Measurements from ENCODE around the gene DALRD3. TPM values are rescaled to one million over a fixed set of nuclear protein-coding genes. Genes with fewer than 3 reads are reported as not detected.

Gene DALRD3
- total and polyA plus RNA-seq, 5 donors from 2014 or later, result 22.2 to 40.8 (median 30.8) TPM

GRCh38 chr3:48982016-48982415 is 36.4 kb downstream of the DALRD3 start:
- Histone ChIP-seq H3K27me3 (ENCODE audit: control insufficient read depth, insufficient read depth, low read length) (no peaks in the 10 kb centered on the region), H3K4me3 (ENCODE audit: low read depth, low read length) (no peak overlapping the region), H3K36me3 (ENCODE audit: control insufficient read depth, insufficient read depth, low read length) (peaks cover 59% of the 10 kb centered on the region), H3K9me3 (ENCODE audit: control insufficient read depth in 2 of 2, low read length in 2 of 2) (no peaks in the 10 kb centered on the region), H3K4me1 (ENCODE audit: control insufficient read depth, insufficient read depth, low read length, poor library complexity, severe bottlenecking) (no peaks in the 10 kb centered on the region), H3K27ac (ENCODE audit: insufficient read depth, low read length, poor library complexity, severe bottlenecking) (no peak overlapping the region)
- Mint-ChIP-seq H3K36me3 (peaks cover 36% of the 10 kb centered on the region), H3K9me3 (no peaks in the 10 kb centered on the region), H3K4me3 (no peak overlapping the region), H3K4me1 (peaks cover 0 to 7% (median 1%) of the 10 kb centered on the region in 4 donors), H3K27ac (no peak overlapping the region), H3K27me3 (no peaks in the 10 kb centered on the region)
- no peak for ATAC-seq (ENCODE audit: low read depth in 2 of 2)
- DNase-seq, result no peak

GRCh38 chr3:48980295-48980694 is 38.1 kb downstream of the DALRD3 start:
- no peaks in the 10 kb centered on the region for H3K27me3 Mint-ChIP-seq
- H3K4me1 Mint-ChIP-seq, result no peaks in the 10 kb centered on the region
- H3K36me3 Mint-ChIP-seq, result peaks cover 40% of the 10 kb centered on the region
- H3K4me1 ChIP-seq (ENCODE audit: control insufficient read depth, insufficient read depth, low read length, poor library complexity, severe bottlenecking), result no peaks in the 10 kb centered on the region
- no peak overlapping the region for H3K27ac Mint-ChIP-seq
- no peaks in the 10 kb centered on the region for H3K9me3 ChIP-seq (ENCODE audit: control insufficient read depth in 2 of 2, low read length in 2 of 2)
- DNase-seq (no peak), ATAC-seq (ENCODE audit: low read depth in 2 of 2) (no peak)
- H3K36me3 ChIP-seq (ENCODE audit: control insufficient read depth, insufficient read depth, low read length), result peaks cover 73% of the 10 kb centered on the region
- no peak overlapping the region for H3K4me3 ChIP-seq (ENCODE audit: low read depth, low read length)
- H3K9me3 Mint-ChIP-seq, result no peaks in the 10 kb centered on the region
- H3K27ac ChIP-seq (ENCODE audit: insufficient read depth, low read length, poor library complexity, severe bottlenecking), result no peak overlapping the region
- H3K4me3 Mint-ChIP-seq, result no peak overlapping the region
- no peaks in the 10 kb centered on the region for H3K27me3 ChIP-seq (ENCODE audit: control insufficient read depth, insufficient read depth, low read length)

- Mint-ChIP-seq H3K36me3 (peaks cover 44% of the 10 kb centered on the region), H3K27me3 (no peaks in the 10 kb centered on the region)
These were observed 38.9 kb downstream of the DALRD3 start for GRCh38 chr3:48979451-48979850.

GRCh38 chr3:48974076-48974864 is 44.1 kb downstream of the DALRD3 start:
- Histone ChIP-seq H3K36me3 (ENCODE audit: control insufficient read depth, insufficient read depth, low read length) (peaks cover 74% of the 10 kb centered on the region), H3K27ac (ENCODE audit: insufficient read depth, low read length, poor library complexity, severe bottlenecking) (no peak overlapping the region), H3K4me3 (ENCODE audit: low read depth, low read length) (no peak overlapping the region), H3K4me1 (ENCODE audit: control insufficient read depth, insufficient read depth, low read length, poor library complexity, severe bottlenecking) (no peaks in the 10 kb centered on the region), H3K9me3 (ENCODE audit: control insufficient read depth in 2 of 2, low read length in 2 of 2) (no peaks in the 10 kb centered on the region), H3K27me3 (ENCODE audit: control insufficient read depth, insufficient read depth, low read length) (no peaks in the 10 kb centered on the region)
- Mint-ChIP-seq H3K27me3 (no peaks in the 10 kb centered on the region), H3K4me1 (no peaks in the 10 kb centered on the region), H3K9me3 (no peaks in the 10 kb centered on the region), H3K4me3 (no peak overlapping the region), H3K36me3 (peaks cover 48% of the 10 kb centered on the region), H3K27ac (no peak overlapping the region)
- DNase-seq (peak in 1 of 3 donors; percentile 22), ATAC-seq (ENCODE audit: low read depth in 2 of 2) (no peak)

More at GRCh38 chr3:48979451-48979850, 38.9 kb downstream of the DALRD3 start:
- Histone ChIP-seq H3K27ac (ENCODE audit: insufficient read depth, low read length, poor library complexity, severe bottlenecking) (no peak overlapping the region), H3K27me3 (ENCODE audit: control insufficient read depth, insufficient read depth, low read length) (no peaks in the 10 kb centered on the region), H3K9me3 (ENCODE audit: control insufficient read depth in 2 of 2, low read length in 2 of 2) (no peaks in the 10 kb centered on the region), H3K36me3 (ENCODE audit: control insufficient read depth, insufficient read depth, low read length) (peaks cover 81% of the 10 kb centered on the region), H3K4me3 (ENCODE audit: low read depth, low read length) (no peak overlapping the region), H3K4me1 (ENCODE audit: control insufficient read depth, insufficient read depth, low read length, poor library complexity, severe bottlenecking) (no peaks in the 10 kb centered on the region)
- H3K27ac Mint-ChIP-seq, result peak overlapping the region in 2 of 3 donors; percentile 48 to 62
- no peaks in the 10 kb centered on the region for H3K9me3 Mint-ChIP-seq
- H3K4me3 Mint-ChIP-seq, result no peak overlapping the region
- DNase-seq (no peak), ATAC-seq (ENCODE audit: low read depth in 2 of 2) (no peak)
- no peaks in the 10 kb centered on the region for H3K4me1 Mint-ChIP-seq

GRCh38 chr3:48970586-48970985 is 47.8 kb downstream of the DALRD3 start:
- H3K36me3 Mint-ChIP-seq, result peaks cover 58% of the 10 kb centered on the region
- Histone ChIP-seq H3K27me3 (ENCODE audit: control insufficient read depth, insufficient read depth, low read length) (no peaks in the 10 kb centered on the region), H3K27ac (ENCODE audit: insufficient read depth, low read length, poor library complexity, severe bottlenecking) (no peak overlapping the region), H3K4me1 (ENCODE audit: control insufficient read depth, insufficient read depth, low read length, poor library complexity, severe bottlenecking) (no peaks in the 10 kb centered on the region), H3K36me3 (ENCODE audit: control insufficient read depth, insufficient read depth, low read length) (peaks cover 79% of the 10 kb centered on the region), H3K9me3 (ENCODE audit: control insufficient read depth in 2 of 2, low read length in 2 of 2) (no peaks in the 10 kb centered on the region), H3K4me3 (ENCODE audit: low read depth, low read length) (no peak overlapping the region)
- peaks cover 4 to 13% (median 7%) of the 10 kb centered on the region in 4 donors for H3K4me1 Mint-ChIP-seq
- no peaks in the 10 kb centered on the region for H3K9me3 Mint-ChIP-seq
- ATAC-seq (ENCODE audit: low read depth in 2 of 2) (no peak), DNase-seq (no peak)
- H3K27me3 Mint-ChIP-seq, result no peaks in the 10 kb centered on the region
- H3K4me3 Mint-ChIP-seq, result no peak overlapping the region
- H3K27ac Mint-ChIP-seq, result peak overlapping the region in 1 of 3 donors; percentile 5

- H3K4me1 Mint-ChIP-seq, result peaks cover 7 to 17% (median 11%) of the 10 kb centered on the region in 4 donors
- H3K27me3 ChIP-seq (ENCODE audit: control insufficient read depth, insufficient read depth, low read length), result no peaks in the 10 kb centered on the region
- peak overlapping the region; percentile 23 for H3K27ac ChIP-seq (ENCODE audit: insufficient read depth, low read length, poor library complexity, severe bottlenecking)
- no peak for DNase-seq
- peaks cover 59% of the 10 kb centered on the region for H3K36me3 ChIP-seq (ENCODE audit: control insufficient read depth, insufficient read depth, low read length)
- no peaks in the 10 kb centered on the region for H3K9me3 ChIP-seq (ENCODE audit: control insufficient read depth in 2 of 2, low read length in 2 of 2)
- H3K9me3 Mint-ChIP-seq, result no peaks in the 10 kb centered on the region
- no peaks in the 10 kb centered on the region for H3K27me3 Mint-ChIP-seq
- ATAC-seq (ENCODE audit: low read depth in 2 of 2), result no peak
- no peaks in the 10 kb centered on the region for H3K4me1 ChIP-seq (ENCODE audit: control insufficient read depth, insufficient read depth, low read length, poor library complexity, severe bottlenecking)
- no peak overlapping the region for H3K4me3 Mint-ChIP-seq
- H3K27ac Mint-ChIP-seq, result peak overlapping the region in 2 of 3 donors; percentile 33 to 69
- H3K36me3 Mint-ChIP-seq, result peaks cover 50% of the 10 kb centered on the region
- no peak overlapping the region for H3K4me3 ChIP-seq (ENCODE audit: low read depth, low read length)
These were observed 51.5 kb downstream of the DALRD3 start for GRCh38 chr3:48966876-48967361.

- H3K4me3 Mint-ChIP-seq, result no peak overlapping the region
- peaks cover 7 to 17% (median 11%) of the 10 kb centered on the region in 4 donors for H3K4me1 Mint-ChIP-seq
- H3K9me3 Mint-ChIP-seq, result no peaks in the 10 kb centered on the region
- Histone ChIP-seq H3K27me3 (ENCODE audit: control insufficient read depth, insufficient read depth, low read length) (no peaks in the 10 kb centered on the region), H3K27ac (ENCODE audit: insufficient read depth, low read length, poor library complexity, severe bottlenecking) (peak overlapping the region; percentile 23), H3K4me1 (ENCODE audit: control insufficient read depth, insufficient read depth, low read length, poor library complexity, severe bottlenecking) (no peaks in the 10 kb centered on the region), H3K4me3 (ENCODE audit: low read depth, low read length) (no peak overlapping the region), H3K36me3 (ENCODE audit: control insufficient read depth, insufficient read depth, low read length) (peaks cover 54% of the 10 kb centered on the region), H3K9me3 (ENCODE audit: control insufficient read depth in 2 of 2, low read length in 2 of 2) (no peaks in the 10 kb centered on the region)
- DNase-seq, result no peak
- H3K36me3 Mint-ChIP-seq, result peaks cover 44% of the 10 kb centered on the region
- peak overlapping the region in 2 of 3 donors; percentile 33 to 84 for H3K27ac Mint-ChIP-seq
- H3K27me3 Mint-ChIP-seq, result no peaks in the 10 kb centered on the region
- no peak for ATAC-seq (ENCODE audit: low read depth in 2 of 2)
These were observed 52.0 kb downstream of the DALRD3 start for GRCh38 chr3:48966367-48966766.
